Mucosa of stomach (tissue), 1 donor: ENCODE data around the gene STX4.

Source experiments
- H3K27me3 ChIP-seq: one replicate; pipeline ENCODE4 v1.7.0; 2013; ENCODE audit warnings: mild to moderate bottlenecking, low read length; ENCODE audit not compliant: control insufficient read depth, insufficient read depth
- H3K36me3 ChIP-seq: one replicate; pipeline ENCODE4 v1.7.0; 2013; ENCODE audit warnings: low read length; ENCODE audit not compliant: control insufficient read depth, insufficient read depth
- H3K4me1 ChIP-seq: one replicate; pipeline ENCODE4 v1.7.0; 2013; ENCODE audit warnings: mild to moderate bottlenecking, low read length; ENCODE audit not compliant: control insufficient read depth, insufficient read depth
- H3K4me3 ChIP-seq: one replicate; pipeline ENCODE4 v1.7.0; 2013; ENCODE audit warnings: low read length
- H3K9ac ChIP-seq: one replicate; pipeline ENCODE4 v1.7.0; 2013; ENCODE audit warnings: mild to moderate bottlenecking, low read length, moderate library complexity
- H3K9me3 ChIP-seq: one replicate; pipeline ENCODE4 v1.7.0; 2013; ENCODE audit warnings: mild to moderate bottlenecking, low read length, moderate library complexity; ENCODE audit not compliant: control insufficient read depth
- donor health status: Pancreatic carcinoma.

STX4 gene

GRCh38 chr16:31077592-31078396, 44.4 kb downstream of the STX4 start:
- H3K4me1 ChIP-seq, result peaks cover 11% of the 10 kb centered on the region
- H3K4me3 ChIP-seq, result no peak overlapping the region
- no peak overlapping the region for H3K9ac ChIP-seq
- no peaks in the 10 kb centered on the region for H3K9me3 ChIP-seq
- H3K36me3 ChIP-seq, result peaks cover 16% of the 10 kb centered on the region
- no peaks in the 10 kb centered on the region for H3K27me3 ChIP-seq

GRCh38 chr16:31078597-31079341, 45.4 kb downstream of the STX4 start:
- H3K4me3 ChIP-seq, result no peak overlapping the region
- no peaks in the 10 kb centered on the region for H3K27me3 ChIP-seq
- H3K9ac ChIP-seq, result no peak overlapping the region
- H3K9me3 ChIP-seq, result no peaks in the 10 kb centered on the region
- peaks cover 16% of the 10 kb centered on the region for H3K36me3 ChIP-seq
- H3K4me1 ChIP-seq, result peaks cover 11% of the 10 kb centered on the region

- no peaks in the 10 kb centered on the region for H3K9me3 ChIP-seq
- peaks cover 11% of the 10 kb centered on the region for H3K4me1 ChIP-seq
- no peaks in the 10 kb centered on the region for H3K27me3 ChIP-seq
- peaks cover 16% of the 10 kb centered on the region for H3K36me3 ChIP-seq
- no peak overlapping the region for H3K4me3 ChIP-seq
- no peak overlapping the region for H3K9ac ChIP-seq
These were observed 46.1 kb downstream of the STX4 start for GRCh38 chr16:31079342-31079944.

GRCh38 chr16:31080035-31080629, 46.8 kb downstream of the STX4 start:
- Histone ChIP-seq H3K36me3 (peaks cover 16% of the 10 kb centered on the region), H3K9ac (no peak overlapping the region), H3K27me3 (no peaks in the 10 kb centered on the region), H3K9me3 (no peaks in the 10 kb centered on the region), H3K4me3 (no peak overlapping the region), H3K4me1 (peaks cover 5% of the 10 kb centered on the region)

- H3K4me3 ChIP-seq, result no peak overlapping the region
- no peaks in the 10 kb centered on the region for H3K9me3 ChIP-seq
- no peak overlapping the region for H3K9ac ChIP-seq
- peaks cover 4% of the 10 kb centered on the region for H3K4me1 ChIP-seq
- peaks cover 16% of the 10 kb centered on the region for H3K36me3 ChIP-seq
- no peaks in the 10 kb centered on the region for H3K27me3 ChIP-seq
These were observed 47.5 kb downstream of the STX4 start for GRCh38 chr16:31080756-31081419.

GRCh38 chr16:31081428-31082351, 48.3 kb downstream of the STX4 start:
- Histone ChIP-seq H3K4me3 (no peak overlapping the region), H3K4me1 (peaks cover 4% of the 10 kb centered on the region), H3K27me3 (no peaks in the 10 kb centered on the region), H3K36me3 (peaks cover 11% of the 10 kb centered on the region), H3K9ac (no peak overlapping the region), H3K9me3 (no peaks in the 10 kb centered on the region)

GRCh38 chr16:31082368-31083045, 49.1 kb downstream of the STX4 start:
- Histone ChIP-seq H3K9ac (no peak overlapping the region), H3K4me1 (peaks cover 4% of the 10 kb centered on the region), H3K36me3 (peaks cover 10% of the 10 kb centered on the region), H3K27me3 (no peaks in the 10 kb centered on the region), H3K4me3 (no peak overlapping the region), H3K9me3 (no peaks in the 10 kb centered on the region)

GRCh38 chr16:31083081-31083480, 49.7 kb downstream of the STX4 start:
- H3K9me3 ChIP-seq, result no peaks in the 10 kb centered on the region
- no peak overlapping the region for H3K9ac ChIP-seq
- no peaks in the 10 kb centered on the region for H3K27me3 ChIP-seq
- H3K4me1 ChIP-seq, result peaks cover 8% of the 10 kb centered on the region
- H3K4me3 ChIP-seq, result no peak overlapping the region
- peaks cover 10% of the 10 kb centered on the region for H3K36me3 ChIP-seq

GRCh38 chr16:31083556-31083955, 50.2 kb downstream of the STX4 start:
- Histone ChIP-seq H3K27me3 (no peaks in the 10 kb centered on the region), H3K4me3 (no peak overlapping the region), H3K4me1 (peaks cover 13% of the 10 kb centered on the region), H3K9ac (no peak overlapping the region), H3K9me3 (no peaks in the 10 kb centered on the region), H3K36me3 (peaks cover 10% of the 10 kb centered on the region)

- no peaks in the 10 kb centered on the region for H3K27me3 ChIP-seq
- no peak overlapping the region for H3K4me3 ChIP-seq
- H3K4me1 ChIP-seq, result peaks cover 16% of the 10 kb centered on the region
- H3K9me3 ChIP-seq, result no peaks in the 10 kb centered on the region
- no peak overlapping the region for H3K9ac ChIP-seq
- H3K36me3 ChIP-seq, result peaks cover 10% of the 10 kb centered on the region
These were observed 50.6 kb downstream of the STX4 start for GRCh38 chr16:31083981-31084380.
